HUES64 (cell line): ENCODE data around the gene CIZ1.
A peak's percentile ranks its signal among the peaks of the same experiment; 100 is the strongest.
"Not testable (repeated sequence)": the region's sequence is repeated elsewhere in the genome, so short reads cannot be mapped to it uniquely, and the experiment has no call there.

Source experiments
- H3K27ac ChIP-seq: 2 replicates; pipeline ENCODE4 v1.7.0; 2013; ENCODE audit warnings: low read depth, low read length, inconsistent platforms
- H3K27me3 ChIP-seq: 2 replicates; pipeline ENCODE4 v1.6.1; 2013; ENCODE audit warnings: mild to moderate bottlenecking, low read length; ENCODE audit not compliant: insufficient read depth
- H3K36me3 ChIP-seq: 2 replicates; pipeline ENCODE4 v1.6.1; 2013; ENCODE audit warnings: mild to moderate bottlenecking, low read length; ENCODE audit not compliant: insufficient read depth
- H3K4me1 ChIP-seq: 2 replicates; pipeline ENCODE4 v1.6.1; 2013; ENCODE audit warnings: mild to moderate bottlenecking, low read length, moderate library complexity; ENCODE audit not compliant: insufficient read depth
- H3K4me3 ChIP-seq: 2 replicates; pipeline ENCODE4 v1.5.1; 2013; ENCODE audit warnings: mild to moderate bottlenecking, low read length, moderate library complexity
- H3K9ac ChIP-seq: 2 replicates; pipeline ENCODE4 v1.6.1; 2013; ENCODE audit warnings: mild to moderate bottlenecking, low read depth, low read length
- H3K9me3 ChIP-seq: 2 replicates; pipeline ENCODE4 v1.6.1; 2013; ENCODE audit warnings: low read depth, low read length; ENCODE audit not compliant: insufficient read depth
- WGBS: fragments of 150-250, 120-280 bp; methylation state at CpG from one replicate; pipeline ENCODE4 v1.1.7; 2013; ENCODE audit warnings: missing lambda C conversion rate; 5-methylcytosine and 5-hydroxymethylcytosine counted together

The CIZ1 gene

GRCh38 chr9:128136816-128137793 lies 54.3 kb downstream of the CIZ1 start:
- Histone ChIP-seq H3K4me3 (no peak overlapping the region), H3K36me3 (no peaks in the 10 kb centered on the region), H3K9ac (no peak overlapping the region), H3K27me3 (peaks cover 3% of the 10 kb centered on the region; the same call in 1 of the 2 replicates), H3K27ac (no peak overlapping the region), H3K9me3 (no peaks in the 10 kb centered on the region), H3K4me1 (no peaks in the 10 kb centered on the region)
- 92% methylated on average over 18 of the region's 18 CpGs for WGBS

DNA sequence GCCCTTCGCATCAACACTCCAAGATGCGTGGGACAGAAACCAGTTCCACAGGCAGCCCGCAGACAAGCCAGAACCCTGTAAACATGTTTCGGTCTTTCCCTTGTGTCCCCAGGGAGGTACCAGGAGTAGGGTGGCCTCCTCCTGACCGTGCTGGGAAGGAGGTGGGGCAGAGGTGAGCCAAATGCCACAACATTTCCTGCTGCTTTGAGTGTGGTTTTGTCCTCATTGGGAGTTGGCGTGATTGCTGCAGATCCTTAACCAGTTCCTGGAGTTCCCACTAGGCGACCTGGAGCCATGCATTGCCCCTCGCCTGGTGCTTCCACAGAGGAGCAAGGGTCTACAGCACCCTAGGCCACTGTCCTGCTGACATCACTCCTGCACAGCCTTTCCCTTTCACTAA lies 55.8 kb downstream of the CIZ1 start:
- whole genome bisulfite sequencing, result 82% methylated on average over 8 of the region's 8 CpGs
- H3K9ac ChIP-seq, H3K36me3 ChIP-seq, H3K4me3 ChIP-seq, H3K4me1 ChIP-seq, H3K9me3 ChIP-seq, H3K27me3 ChIP-seq, H3K27ac ChIP-seq: not testable (repeated sequence)

GRCh38 chr9:128132139-128132538 lies 59.2 kb downstream of the CIZ1 start:
- not testable (repeated sequence) for H3K9me3 ChIP-seq, H3K27ac ChIP-seq, H3K9ac ChIP-seq, H3K36me3 ChIP-seq, H3K4me1 ChIP-seq, H3K4me3 ChIP-seq
- WGBS, result 86% methylated on average over 8 of the region's 8 CpGs
- peaks cover 12% of the 10 kb centered on the region; the same call in 1 of the 2 replicates for H3K27me3 ChIP-seq

- H3K4me3 ChIP-seq, H3K9ac ChIP-seq, H3K4me1 ChIP-seq, H3K9me3 ChIP-seq, H3K27ac ChIP-seq, H3K36me3 ChIP-seq: not testable (repeated sequence)
- WGBS, result 89% methylated on average over 8 of the region's 8 CpGs
- H3K27me3 ChIP-seq, result peaks cover 12% of the 10 kb centered on the region; the same call in 1 of the 2 replicates
These were observed 60.0 kb downstream of the CIZ1 start for GRCh38 chr9:128131346-128131745.

- H3K27ac ChIP-seq, H3K9me3 ChIP-seq, H3K36me3 ChIP-seq, H3K4me3 ChIP-seq, H3K4me1 ChIP-seq, H3K9ac ChIP-seq: not testable (repeated sequence)
- 67% methylated on average over 7 of the region's 7 CpGs for WGBS
- peaks cover 12% of the 10 kb centered on the region; the same call in 1 of the 2 replicates for H3K27me3 ChIP-seq
These were observed 60.7 kb downstream of the CIZ1 start for GRCh38 chr9:128130651-128131050.

DNA sequence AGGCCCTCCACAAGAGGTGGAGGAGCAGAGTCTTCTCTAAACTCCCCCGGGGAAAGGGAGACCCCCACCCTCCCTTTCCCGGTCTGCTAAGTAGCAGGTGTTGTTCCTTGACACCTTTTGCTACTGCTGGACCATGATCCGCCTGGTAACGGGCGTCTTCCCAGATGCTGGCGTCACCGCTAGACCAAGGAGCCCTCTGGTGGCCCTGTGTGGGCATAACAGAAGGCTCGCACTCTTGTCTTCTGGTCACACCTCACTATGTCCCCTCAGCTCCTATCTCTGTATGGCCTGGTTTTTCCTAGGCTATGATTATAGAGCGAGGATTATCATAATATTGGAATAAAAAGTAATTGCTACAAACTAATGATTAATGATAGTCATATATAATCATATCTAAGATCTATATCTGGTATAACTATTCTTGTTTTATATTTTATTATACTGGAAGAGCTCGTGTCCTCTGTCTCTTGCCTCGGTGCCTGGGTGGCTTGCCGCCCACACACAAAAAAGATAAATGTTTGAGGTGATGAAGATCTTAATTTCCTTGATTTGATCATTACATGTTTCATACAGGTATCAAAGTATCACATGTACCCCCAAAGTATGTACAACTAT lies 61.3 kb downstream of the CIZ1 start:
- H3K27me3 ChIP-seq, result peaks cover 12% of the 10 kb centered on the region; the same call in 1 of the 2 replicates
- not testable (repeated sequence) for H3K4me1 ChIP-seq, H3K9ac ChIP-seq, H3K27ac ChIP-seq, H3K36me3 ChIP-seq, H3K4me3 ChIP-seq, H3K9me3 ChIP-seq
- WGBS, result 10% methylated on average over 7 of the region's 12 CpGs

GRCh38 chr9:128128836-128129590 lies 62.4 kb downstream of the CIZ1 start:
- no peaks in the 10 kb centered on the region for H3K9me3 ChIP-seq
- peaks cover 12% of the 10 kb centered on the region; the same call in 1 of the 2 replicates for H3K27me3 ChIP-seq
- WGBS, result 64% methylated on average over 28 of the region's 29 CpGs
- peak overlapping the region; percentile 100 for H3K4me3 ChIP-seq
- H3K9ac ChIP-seq, result peak overlapping the region; percentile 48
- H3K36me3 ChIP-seq, result peaks cover 8% of the 10 kb centered on the region
- H3K4me1 ChIP-seq, result no peaks in the 10 kb centered on the region
- no peak overlapping the region for H3K27ac ChIP-seq

GRCh38 chr9:128127990-128128835 lies 63.2 kb downstream of the CIZ1 start:
- Histone ChIP-seq H3K4me1 (no peaks in the 10 kb centered on the region), H3K9me3 (no peaks in the 10 kb centered on the region), H3K36me3 (peaks cover 16% of the 10 kb centered on the region), H3K9ac (peak overlapping the region; percentile 95), H3K4me3 (peak overlapping the region; percentile 100), H3K27me3 (peaks cover 9% of the 10 kb centered on the region; the same call in 1 of the 2 replicates), H3K27ac (peak overlapping the region; percentile 99)
- under 1% methylated on average over 82 of the region's 82 CpGs for WGBS

DNA sequence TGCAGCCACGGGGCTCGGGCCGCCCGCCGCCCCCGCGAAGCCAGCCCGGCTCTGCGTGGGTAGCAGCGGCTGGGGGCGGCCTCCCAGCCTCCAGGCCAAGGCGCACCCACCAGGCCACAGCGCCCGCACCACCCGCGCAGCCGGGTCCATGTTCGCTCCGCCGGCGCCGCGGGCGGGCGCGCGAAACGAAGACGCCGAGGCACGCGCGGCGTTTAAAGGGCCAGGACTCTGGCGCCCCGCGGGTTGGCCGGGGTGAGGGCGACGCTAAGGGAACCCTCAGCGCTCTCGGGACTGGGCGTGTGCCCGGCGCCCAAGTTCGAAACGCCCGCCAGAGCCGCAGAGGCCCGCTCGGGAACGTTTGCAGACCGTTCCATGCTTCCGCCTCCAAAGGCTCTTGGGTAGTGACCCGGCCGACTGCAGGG lies 63.8 kb downstream of the CIZ1 start, which contains the start of gene PTGES2:
TSS of gene PTGES2 (minus strand) at position 162 of the 422 bp plus-strand sequence. CDS start at position 150, 12 bp downstream.
- Histone ChIP-seq H3K9ac (peak within 1 kb of the TSS; percentile 95), H3K27ac (peak within 1 kb of the TSS; percentile 99), H3K4me1 (no peaks in the 10 kb centered on the region), H3K4me3 (peak within 1 kb of the TSS; percentile 100), H3K9me3 (no peaks in the 10 kb centered on the region), H3K27me3 (peaks cover 9% of the 10 kb centered on the region; the same call in 1 of the 2 replicates), H3K36me3 (peaks cover 21% of the 10 kb centered on the region)
- whole genome bisulfite sequencing, result under 1% methylated on average over 56 of the region's 56 CpGs
